Cardiac septum (tissue), 1 donor: ENCODE measurements around the gene EIF2B2. TPM values are rescaled to one million over a fixed set of nuclear protein-coding genes. Genes with fewer than 3 reads are reported as not detected.
"Not testable (repeated sequence)": the region's sequence is repeated elsewhere in the genome, so short reads cannot be mapped to it uniquely, and the experiment has no call there.

Experiments
- DNase-seq: peaks from one replicate; pipeline ENCODE4 v3.0.0-alpha.2; 2020; ENCODE audit warnings: low spot score
- intact Hi-C: fragments of 100-400 bp; cut with DNase I; formaldehyde crosslinking; loops from one replicate; pipeline ENCODE4 v1.14.0; 2022
- total RNA-seq: library from RNA; stranded (reverse); fragmentation: NEBNext Ultra II Directional; extraction: Animal tissue kit (Norgen Biotek cat#: 25700); gene quantifications from one replicate; pipeline ENCODE4 v1.2.1, GENCODE V29; 2021
- donor health status: DM: no; HTN: no; CAD: no.

Gene EIF2B2
- total RNA-seq, 1 donor from 2014 or later = 36.4 TPM

DNA sequence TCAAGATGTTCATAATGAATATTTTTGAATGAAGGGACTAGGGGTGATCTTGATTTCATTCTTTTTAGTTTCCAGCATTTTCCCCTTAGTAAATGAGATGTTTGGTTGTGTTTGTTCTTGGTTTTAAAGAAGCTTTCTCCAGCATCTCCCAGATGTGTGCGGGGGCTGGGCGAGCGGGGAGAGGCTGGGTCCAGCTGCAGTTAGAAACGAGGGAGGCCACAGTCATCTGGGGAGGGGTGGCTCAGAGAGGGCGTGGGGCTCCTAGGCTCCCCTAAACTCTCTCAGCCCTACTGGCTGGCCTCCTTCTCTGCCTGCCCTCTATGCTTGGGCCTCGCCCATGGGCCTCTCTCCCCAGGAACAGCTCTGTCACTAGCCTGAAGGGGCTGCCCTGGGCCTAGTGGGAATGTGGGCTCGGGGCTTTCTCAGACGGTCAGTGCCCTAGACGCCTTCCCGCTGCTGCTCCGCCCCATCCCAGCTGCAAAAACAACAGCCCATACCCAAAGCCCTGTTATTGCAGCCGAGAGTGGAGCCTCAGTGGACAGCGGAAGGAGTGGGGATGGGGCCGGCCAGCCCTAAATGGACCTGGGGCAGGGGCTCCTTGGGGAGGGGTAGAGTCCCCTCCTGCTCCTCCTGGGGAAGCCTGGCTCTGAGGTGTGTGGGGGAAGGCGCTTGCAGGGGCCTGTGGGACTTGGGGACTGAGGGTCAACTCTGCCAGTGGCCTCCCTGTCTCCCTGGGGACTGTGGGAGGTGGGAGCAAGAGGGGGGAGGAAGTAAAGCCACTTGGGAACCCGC, 18.3 kb upstream of the EIF2B2 start:
- DNase-seq = no peak
- intact Hi-C loops = no loop called here

DNA sequence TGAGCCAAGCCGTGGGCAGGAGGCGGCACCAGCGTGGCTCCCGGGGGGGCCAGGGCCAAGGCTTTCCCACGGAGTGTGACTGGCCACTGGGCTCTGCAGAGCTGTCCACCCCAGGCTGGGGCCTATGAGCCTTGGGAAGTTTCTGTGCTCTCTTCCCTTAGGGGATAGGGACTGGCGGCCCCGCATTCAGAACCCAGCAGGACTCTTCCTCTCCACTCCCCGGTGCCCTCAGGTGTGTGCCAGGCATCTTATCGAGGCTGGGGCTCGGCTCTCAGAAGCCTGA, 17.8 kb upstream of the EIF2B2 start:
- DNase-seq = peak; percentile 76

DNA sequence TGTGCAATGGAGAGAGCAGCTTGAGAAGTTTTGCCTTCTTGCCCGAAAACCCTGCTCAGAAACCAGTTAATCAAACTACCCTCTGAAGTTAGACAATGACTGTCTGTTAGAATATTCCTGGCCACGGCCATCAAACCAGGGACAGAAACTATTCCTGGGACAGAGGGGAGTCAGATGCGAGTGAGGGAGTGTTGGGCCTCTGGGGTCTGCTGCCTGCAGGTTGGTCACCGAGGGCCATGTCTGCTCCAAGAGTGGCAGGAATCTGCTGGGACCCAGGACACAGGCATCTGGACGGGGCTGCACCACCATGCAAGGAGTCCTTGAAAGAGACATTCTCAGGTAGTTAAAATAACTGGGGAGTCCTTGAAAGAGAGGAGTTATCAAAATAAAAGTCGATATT, 16.9 kb upstream of the EIF2B2 start:
- intact Hi-C loops = no loop called here

More for the DNA sequence above, 17.8 kb upstream of the EIF2B2 start:
- intact Hi-C loops = no loop called here

DNA sequence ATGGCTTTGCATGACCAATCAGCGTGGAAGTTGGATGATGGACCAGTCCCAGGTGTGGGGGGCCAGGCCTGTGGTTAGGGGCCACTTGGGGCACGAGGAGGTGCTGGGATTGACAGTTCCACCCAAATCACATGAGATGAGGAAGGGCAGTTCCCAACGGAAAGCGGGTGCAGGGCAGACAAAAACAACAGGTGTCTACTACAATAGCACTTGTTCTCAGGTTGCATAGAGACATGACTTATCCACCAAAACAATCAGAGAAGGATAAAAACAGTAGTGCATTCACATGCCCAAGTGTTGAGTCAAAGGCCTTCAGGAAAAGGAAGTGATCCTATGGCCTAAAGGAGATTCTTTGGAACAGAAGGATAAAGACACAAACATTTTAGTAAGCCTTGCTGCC, 14.6 kb upstream of the EIF2B2 start:
- intact Hi-C loops = no loop called here
- no peak for DNase-seq

More for the DNA sequence above, 16.9 kb upstream of the EIF2B2 start:
- no peak for DNase-seq

DNA sequence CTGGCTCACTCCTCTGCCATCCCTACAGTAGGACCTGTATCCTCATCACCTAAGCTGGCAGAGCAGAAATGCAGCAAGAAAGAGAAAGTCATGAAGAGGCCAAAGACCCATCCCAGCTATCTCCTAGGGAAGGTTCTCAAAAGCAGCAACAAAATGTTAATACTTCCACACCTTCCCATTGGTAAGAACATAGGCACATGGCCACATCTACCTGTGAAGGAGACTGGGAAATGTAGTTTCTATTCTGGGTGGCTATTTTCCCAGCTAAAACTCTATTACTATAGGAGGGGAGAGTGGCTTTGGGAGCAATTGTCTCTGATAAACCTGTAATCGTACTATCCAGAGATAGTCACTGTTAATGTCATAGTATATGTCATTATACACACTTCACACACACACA, 13.7 kb upstream of the EIF2B2 start:
- intact Hi-C loops = no loop called here
- no peak for DNase-seq

DNA sequence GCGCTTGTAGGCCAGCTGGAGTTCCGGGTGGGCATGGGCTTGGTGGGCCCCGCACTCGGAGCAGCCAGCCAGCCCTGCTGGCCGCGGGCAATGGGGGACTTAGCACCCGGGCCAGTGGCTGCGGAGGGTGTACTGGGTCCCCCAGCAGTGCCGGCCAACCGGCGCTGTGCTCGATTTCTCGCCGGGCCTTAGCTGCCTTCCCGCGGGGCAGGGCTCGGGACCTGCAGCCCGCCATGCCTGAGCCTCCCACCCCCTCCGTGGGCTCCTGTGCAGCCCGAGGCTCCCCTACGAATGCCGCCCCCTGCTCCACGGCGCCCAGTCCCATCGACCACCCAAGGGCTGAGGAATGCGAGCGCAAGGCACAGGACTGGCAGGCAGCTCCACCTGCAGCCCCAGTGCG, 8.5 kb upstream of the EIF2B2 start:
- intact Hi-C loops, DNase-seq: not testable (repeated sequence)

DNA sequence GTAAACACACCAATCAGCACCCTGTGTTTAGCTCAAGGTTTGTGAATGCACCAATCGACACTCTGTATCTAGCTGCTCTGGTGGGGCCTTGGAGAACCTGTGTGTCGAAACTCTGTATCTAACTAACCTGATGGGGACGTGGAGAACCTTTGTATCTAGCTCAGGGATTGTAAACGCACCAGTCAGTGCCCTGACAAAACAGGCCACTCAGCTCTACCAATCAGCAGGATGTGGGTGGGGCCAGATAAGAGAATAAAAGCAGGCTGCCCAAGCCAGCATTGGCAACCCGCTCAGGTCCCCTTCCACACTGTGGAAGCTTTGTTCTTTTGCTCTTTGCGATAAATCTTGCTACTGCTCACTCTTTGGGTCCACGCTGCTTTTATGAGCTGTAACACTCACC, 6.9 kb upstream of the EIF2B2 start:
- intact Hi-C loops = not testable (repeated sequence)

DNA sequence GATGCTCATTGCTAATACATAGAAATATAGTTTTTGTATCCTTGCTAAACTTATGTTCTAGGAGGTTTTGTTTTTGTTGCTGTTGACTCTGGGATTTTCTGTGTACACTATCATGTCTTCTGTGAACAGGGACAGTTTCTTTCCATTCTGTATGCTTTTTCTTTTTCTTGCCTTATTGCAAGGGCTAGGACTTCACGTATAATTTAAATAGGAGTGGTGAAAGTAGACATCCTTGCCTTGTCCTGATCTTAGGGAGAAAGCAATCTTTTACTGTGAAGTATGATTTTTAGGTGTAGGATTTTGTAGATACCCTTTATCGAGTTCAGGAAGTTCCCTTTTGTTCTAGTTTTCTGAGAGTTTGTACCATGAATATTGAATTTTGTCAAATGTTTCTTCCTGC, 1.5 kb upstream of the EIF2B2 start:
- no peak for DNase-seq
- intact Hi-C loops = loop anchor here (5.0 to 10.0 kb wide), 2 partner anchors 46 to 66 kb away; partner anchors contain the start of genes PGF and ZC2HC1C

More for the DNA sequence above, 6.9 kb upstream of the EIF2B2 start:
- DNase-seq = not testable (repeated sequence)

DNA sequence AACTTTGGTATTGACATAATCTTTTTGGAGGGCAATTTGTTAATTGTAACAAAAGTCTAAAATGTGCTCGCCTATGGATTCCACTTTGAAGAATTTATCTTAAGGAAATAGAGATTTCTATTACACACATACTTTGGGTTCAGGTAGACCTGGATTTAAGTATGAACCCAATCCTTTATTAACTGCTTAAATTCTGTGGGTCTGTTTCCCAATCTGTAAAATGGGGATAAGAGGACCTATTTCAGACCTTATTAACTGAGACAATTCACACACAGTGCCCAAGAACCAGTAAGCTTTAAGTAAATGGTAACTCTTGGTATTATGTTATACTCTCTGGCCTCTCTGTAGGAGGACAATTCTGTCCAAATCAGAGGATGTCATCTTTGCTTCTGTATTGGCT, 822 bp upstream of the EIF2B2 start:
- intact Hi-C loops = loop anchor here (5.0 to 10.0 kb wide), 2 partner anchors 47 to 65 kb away; partner anchors contain the start of genes PGF and ZC2HC1C
- no peak for DNase-seq

DNA sequence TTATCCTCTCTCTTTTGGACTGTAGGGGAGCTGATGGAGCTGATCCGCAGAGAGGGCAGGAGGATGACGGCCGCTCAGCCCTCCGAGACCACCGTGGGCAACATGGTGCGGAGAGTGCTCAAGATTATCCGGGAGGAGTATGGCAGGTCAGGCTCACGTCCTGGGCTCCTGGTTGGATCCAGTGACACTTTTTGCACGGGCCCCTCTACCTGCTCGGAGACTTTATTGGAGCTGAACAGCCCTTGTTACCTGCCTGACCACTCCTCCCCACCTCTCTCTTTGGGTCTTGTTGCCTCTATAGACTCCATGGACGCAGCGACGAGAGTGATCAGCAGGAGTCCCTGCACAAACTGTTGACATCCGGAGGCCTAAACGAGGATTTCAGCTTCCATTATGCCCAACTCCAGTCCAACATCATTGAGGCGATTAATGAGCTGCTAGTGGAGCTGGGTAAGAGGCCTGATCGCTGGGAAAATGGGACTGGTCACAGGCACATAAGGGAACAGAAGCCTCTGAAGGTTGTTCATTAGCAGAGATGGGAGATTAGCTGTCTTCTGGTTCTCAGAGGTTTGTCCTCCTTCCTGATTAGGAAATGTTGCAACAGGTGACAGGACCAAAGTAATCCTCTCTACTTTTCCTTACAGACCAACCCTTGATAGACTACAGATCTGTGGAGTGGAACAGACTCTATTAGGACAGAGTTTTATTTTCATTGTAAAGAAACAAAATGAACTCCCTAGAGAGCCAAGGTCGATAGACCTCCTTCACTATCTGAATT, 718 bp downstream of the EIF2B2 start:
- intact Hi-C loops = loop anchor here (5.0 to 10.0 kb wide), 2 partner anchors 49 to 64 kb away; partner anchors contain the start of genes PGF and ZC2HC1C

DNA sequence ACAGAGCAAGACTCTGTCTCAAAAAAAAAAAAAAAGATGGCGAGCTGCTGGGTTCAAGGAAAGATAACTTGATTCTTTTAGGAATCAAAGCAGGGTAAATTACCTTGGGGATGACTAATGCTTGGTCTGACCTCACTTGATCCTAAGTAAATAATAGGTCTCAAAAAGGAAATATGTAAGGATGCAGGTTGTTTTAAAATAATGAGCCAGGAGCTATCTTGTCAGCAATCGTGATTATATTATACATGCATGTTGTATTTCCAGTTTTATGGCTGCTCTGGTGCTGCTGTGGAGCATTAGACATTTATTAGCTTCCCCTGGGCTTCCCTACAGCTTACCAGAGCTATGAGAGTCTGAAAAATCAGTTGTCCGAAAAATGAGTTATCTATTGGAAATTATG, 2.6 kb downstream of the EIF2B2 start:
- no peak for DNase-seq
- intact Hi-C loops = loop anchor here (10.0 kb wide), 1 partner anchor 51 kb away; the partner anchor contains the start of gene PGF

More for the DNA sequence above, 718 bp downstream of the EIF2B2 start:
- no peak for DNase-seq

DNA sequence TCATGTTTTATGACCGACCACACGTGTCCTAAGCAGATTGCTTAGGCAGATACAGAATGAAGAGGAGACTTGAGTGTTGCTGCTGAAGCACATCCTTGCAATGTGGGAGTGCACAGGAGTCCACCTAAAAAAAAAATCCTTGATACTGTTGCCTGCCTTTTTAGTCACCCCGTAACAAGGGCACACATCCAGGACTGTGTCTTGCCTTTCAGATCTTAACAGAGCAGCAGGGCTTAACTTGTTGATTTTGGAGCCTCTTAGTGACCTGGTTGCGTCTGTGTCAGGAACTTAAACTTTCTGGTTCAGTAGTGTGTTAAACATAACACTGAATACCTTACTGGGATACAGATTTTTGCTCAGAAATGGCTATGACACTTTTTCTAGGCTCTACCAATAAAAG, 6.5 kb downstream of the EIF2B2 start:
- intact Hi-C loops = loop anchor here (10.0 kb wide), 1 partner anchor 54 kb away; the partner anchor contains the start of gene PGF
- DNase-seq = no peak

DNA sequence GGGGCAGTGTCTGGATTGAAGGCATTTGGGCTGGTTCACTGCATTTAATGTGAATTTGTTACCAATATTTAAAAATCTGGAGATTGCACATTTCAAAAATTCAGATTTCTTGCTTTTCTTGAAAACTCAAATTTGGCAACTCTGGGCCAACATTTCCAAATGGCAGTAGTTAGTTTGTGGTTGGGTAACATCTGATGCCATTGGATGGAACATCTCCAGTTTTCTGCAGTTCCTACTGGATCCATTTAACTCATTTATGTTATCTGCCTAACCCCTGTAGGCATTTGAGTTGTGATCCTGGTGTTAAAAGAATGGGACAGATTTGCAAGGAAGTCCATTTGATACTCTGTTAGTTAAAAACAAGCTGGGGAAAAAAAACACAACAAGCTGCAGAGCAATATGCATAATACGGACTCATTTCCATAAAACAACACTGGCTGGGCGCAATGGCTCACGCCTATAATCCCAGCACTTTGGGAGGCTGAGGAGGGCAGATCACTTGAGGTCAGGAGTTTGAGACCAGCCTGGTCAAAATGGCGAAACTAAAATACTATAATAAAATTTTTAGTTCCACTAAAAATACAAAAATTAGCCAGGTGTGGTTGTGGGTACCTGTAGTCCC, 7.9 kb downstream of the EIF2B2 start:
- no peak for DNase-seq
- intact Hi-C loops = loop anchor here (5.0 kb wide), 1 partner anchor 93 kb away; no protein-coding TSS in a partner anchor

DNA sequence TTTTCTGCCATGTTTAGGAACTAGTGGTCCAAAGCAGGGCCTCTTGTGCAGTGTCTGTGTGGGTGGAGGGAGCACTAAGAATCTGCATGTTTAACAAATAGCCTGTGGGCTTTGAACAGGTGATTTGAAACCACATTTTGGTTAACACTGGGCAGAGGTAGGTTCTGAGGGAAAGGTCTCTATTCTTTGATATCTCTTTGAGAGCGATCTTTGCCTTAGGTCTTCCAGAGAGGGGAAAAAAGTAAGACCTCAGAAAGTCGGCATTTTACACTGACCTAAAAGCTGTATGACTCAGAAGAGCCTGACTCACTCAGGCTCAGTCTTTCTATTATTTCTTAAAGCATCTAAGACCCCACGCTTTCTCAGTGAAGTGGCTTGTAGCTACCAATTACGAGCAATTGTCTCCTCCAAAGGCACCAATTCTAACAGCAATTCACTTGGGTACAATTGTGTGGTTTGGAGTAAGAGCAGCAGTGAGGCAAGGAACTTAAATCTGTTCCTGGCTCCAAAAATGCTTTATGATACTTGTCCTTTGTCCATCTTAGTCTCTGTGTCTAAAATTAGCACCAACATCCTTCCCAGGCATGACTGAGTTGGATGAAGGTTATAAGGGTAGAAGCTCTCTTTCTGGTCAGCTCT, 8.8 kb downstream of the EIF2B2 start:
- intact Hi-C loops = loop anchor here (5.0 kb wide), 1 partner anchor 94 kb away; no protein-coding TSS in a partner anchor
- no peak for DNase-seq

DNA sequence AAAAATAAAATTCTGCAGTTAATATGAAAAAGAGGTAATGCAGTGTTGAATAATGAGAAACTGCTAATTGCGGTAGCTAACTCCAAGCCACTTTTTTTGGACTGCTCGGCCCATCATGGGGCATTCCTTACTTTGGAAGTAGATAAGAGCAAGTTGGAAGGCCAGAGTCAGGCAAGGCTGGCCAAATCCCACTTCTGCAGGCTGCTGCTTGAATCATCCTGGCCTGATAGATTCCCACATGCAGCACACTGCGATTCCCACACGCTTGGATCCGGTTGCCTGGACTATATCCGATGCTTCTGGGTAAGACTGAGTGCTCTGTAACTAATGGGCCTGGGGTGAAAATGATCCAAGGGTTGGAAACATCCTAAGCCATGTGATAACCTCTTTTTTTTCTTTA, 10.6 kb downstream of the EIF2B2 start:
- peak; percentile 77 for DNase-seq
- intact Hi-C loops = loop anchor here (5.0 kb wide), 1 partner anchor 96 kb away; no protein-coding TSS in a partner anchor

DNA sequence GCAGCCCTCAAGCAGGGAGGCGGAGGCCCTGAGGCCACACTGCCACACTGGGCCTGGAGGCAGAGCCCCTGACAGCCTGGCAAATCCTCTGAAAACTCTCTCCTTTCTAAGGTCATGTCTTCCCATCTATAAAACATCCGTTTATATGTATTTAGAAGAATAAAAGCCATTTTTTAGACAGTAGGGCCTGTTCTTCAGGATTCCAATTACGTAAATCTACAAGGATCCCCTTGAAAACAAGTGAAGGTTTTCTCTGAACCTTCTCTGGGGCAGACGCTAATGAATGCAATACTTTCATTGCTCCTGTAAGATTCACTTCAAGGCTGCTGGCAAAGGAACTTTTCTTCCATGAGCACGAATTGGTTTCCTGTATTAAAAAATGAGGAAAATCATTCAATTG, 12.8 kb downstream of the EIF2B2 start:
- no peak for DNase-seq
- intact Hi-C loops = no loop called here

DNA sequence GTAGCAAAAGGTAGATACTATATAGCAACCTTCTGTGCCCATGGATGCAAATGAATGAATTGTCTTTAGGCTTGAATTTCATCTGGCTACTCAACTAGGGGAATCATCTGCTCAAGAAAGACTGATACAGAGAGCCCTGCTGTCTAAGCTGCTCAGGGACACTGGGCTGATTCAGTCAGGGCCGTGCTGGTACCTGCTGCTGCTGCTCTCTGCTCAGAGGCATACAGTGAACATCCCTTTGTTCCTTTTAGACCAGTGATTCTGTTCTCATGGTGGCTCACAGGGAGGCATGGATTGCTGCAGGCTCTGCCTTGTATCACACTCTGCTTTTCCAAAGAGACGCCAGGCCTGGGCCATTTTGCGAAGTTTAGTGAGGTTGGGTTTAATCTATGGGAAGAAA, 14.1 kb downstream of the EIF2B2 start:
- no peak for DNase-seq
- intact Hi-C loops = no loop called here

DNA sequence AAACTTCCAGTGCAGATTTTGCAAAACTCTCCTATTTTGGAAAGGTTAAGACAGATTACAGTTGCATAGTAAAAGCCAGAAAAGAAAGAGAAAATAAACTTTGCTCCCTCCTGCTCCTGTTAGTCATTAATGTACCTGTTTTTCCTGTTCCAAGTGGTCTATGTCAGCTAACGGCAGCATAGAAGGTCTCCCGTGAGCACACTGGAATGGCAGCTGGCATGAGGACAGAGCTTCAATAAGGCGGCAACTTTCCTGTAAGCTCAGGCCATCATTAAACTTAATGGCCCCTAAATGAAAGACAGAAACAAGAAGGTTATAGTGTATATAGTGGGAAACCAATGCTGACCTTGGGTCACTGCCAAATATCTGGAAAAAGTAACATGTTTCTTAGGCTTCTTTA, 16.0 kb downstream of the EIF2B2 start:
- no peak for DNase-seq
- intact Hi-C loops = no loop called here

DNA sequence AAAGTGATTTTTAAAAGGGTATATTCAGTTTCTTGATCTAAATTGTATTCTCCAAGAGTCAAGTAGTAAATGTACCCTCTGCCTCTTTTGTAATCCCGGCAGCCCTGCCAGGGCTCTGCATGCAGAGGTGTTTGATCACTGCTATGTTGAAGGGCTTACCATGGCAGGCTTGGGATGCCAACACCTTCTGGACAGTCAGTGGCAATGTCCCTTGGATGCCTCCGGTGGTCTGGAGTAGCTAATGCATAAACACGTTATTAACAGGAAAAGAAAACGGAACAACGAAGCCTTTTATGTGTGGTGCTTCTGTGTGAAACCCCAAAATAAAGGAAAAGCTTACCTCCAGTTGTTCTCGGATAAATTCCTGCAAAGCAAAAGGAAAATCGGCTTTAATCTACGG, 19.9 kb downstream of the EIF2B2 start:
- no peak for DNase-seq
- intact Hi-C loops = no loop called here

DNA sequence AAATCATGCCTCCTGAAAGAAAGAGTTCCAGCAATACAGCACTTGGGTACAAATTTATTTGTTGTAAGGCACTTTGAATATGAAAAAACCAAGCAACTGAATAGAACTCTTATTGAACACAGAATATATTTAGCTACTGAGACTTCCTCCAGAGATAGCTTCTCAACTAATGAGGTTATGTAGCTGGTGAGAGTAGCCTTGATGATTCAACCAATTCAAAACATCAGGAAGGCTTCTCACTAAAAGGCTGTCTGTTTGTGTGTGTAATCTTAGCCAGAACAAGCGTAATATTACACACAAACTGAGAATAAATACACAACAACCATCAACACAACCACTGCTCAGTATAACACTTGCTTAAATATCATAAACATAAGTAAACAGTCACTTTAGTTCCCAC, 20.4 kb downstream of the EIF2B2 start:
- intact Hi-C loops = no loop called here
- no peak for DNase-seq
